Measurements from ENCODE around the gene CYTH2.

CYTH2 gene

GRCh38 chr19:48454150-48454730, 14.9 kb upstream of the CYTH2 start:
- no peak overlapping the region for H3K9ac ChIP-seq (ENCODE audit: low read length)
- no peak overlapping the region for H3K4me3 ChIP-seq (ENCODE audit: low read depth in 1 of 2, low read length in 2 of 2)
- no peaks in the 10 kb centered on the region for H3K9me3 ChIP-seq (ENCODE audit: low read length)
- H3K27ac ChIP-seq (ENCODE audit: low read depth, low read length) = no peak overlapping the region
- peaks cover 31% of the 10 kb centered on the region for H3K36me3 ChIP-seq (ENCODE audit: insufficient read depth, low read length)
- no peaks in the 10 kb centered on the region for H3K27me3 ChIP-seq (ENCODE audit: control insufficient read depth in 1 of 2, insufficient read depth in 2 of 2, low read length in 2 of 2)
- H3K4me1 ChIP-seq (ENCODE audit: insufficient read depth, low read length) = no peaks in the 10 kb centered on the region

- Histone ChIP-seq H3K9ac (ENCODE audit: low read length) (no peak within 1 kb of the TSS), H3K36me3 (ENCODE audit: insufficient read depth, low read length) (peaks cover 24% of the 10 kb centered on the region)
These were observed 13.8 kb upstream of the CYTH2 start, which contains the start of gene KCNJ14 for GRCh38 chr19:48455171-48455907. KCNJ14 (plus strand) TSS chr19:48455574; CDS start chr19:48461725, 6,151 bp downstream.

GRCh38 chr19:48455908-48456562, 13.1 kb upstream of the CYTH2 start:
- Histone ChIP-seq H3K36me3 (ENCODE audit: insufficient read depth, low read length) (peaks cover 17% of the 10 kb centered on the region), H3K9me3 (ENCODE audit: low read length) (no peaks in the 10 kb centered on the region), H3K27ac (ENCODE audit: low read depth, low read length) (no peak overlapping the region), H3K27me3 (ENCODE audit: control insufficient read depth in 1 of 2, insufficient read depth in 2 of 2, low read length in 2 of 2) (no peaks in the 10 kb centered on the region), H3K4me1 (ENCODE audit: insufficient read depth, low read length) (no peaks in the 10 kb centered on the region), H3K9ac (ENCODE audit: low read length) (no peak overlapping the region), H3K4me3 (ENCODE audit: low read depth in 1 of 2, low read length in 2 of 2) (no peak overlapping the region)

More at GRCh38 chr19:48455171-48455907, 13.8 kb upstream of the CYTH2 start, which contains the start of gene KCNJ14:
- H3K4me3 ChIP-seq (ENCODE audit: low read depth in 1 of 2, low read length in 2 of 2) = no peak within 1 kb of the TSS
- no peaks in the 10 kb centered on the region for H3K27me3 ChIP-seq (ENCODE audit: control insufficient read depth in 1 of 2, insufficient read depth in 2 of 2, low read length in 2 of 2)
- no peaks in the 10 kb centered on the region for H3K4me1 ChIP-seq (ENCODE audit: insufficient read depth, low read length)
- H3K27ac ChIP-seq (ENCODE audit: low read depth, low read length) = no peak within 1 kb of the TSS
- H3K9me3 ChIP-seq (ENCODE audit: low read length) = no peaks in the 10 kb centered on the region

DNA sequence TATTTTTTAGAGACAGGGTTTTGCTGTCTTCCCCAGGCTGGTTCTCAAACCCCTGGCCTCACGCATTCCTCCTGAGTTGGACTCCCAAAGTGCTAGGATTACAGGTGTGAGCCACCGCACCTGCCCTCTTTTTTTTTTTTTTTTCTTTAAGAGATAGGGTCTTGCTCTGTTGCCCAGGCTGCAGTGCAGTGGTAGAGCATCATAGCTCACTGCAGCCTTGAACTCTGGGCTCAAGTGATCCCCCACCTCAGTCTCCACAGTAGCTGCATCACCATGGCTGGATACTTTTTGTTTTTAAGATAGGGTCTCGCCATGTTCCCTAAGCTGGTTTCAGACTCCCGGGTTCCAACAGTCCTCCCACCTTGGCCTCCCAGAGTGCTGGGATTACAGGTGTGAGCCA, 12.3 kb upstream of the CYTH2 start:
- no peaks in the 10 kb centered on the region for H3K27me3 ChIP-seq (ENCODE audit: control insufficient read depth in 1 of 2, insufficient read depth in 2 of 2, low read length in 2 of 2)
- no peaks in the 10 kb centered on the region for H3K9me3 ChIP-seq (ENCODE audit: low read length)
- peaks cover 9% of the 10 kb centered on the region for H3K36me3 ChIP-seq (ENCODE audit: insufficient read depth, low read length)
- no peaks in the 10 kb centered on the region for H3K4me1 ChIP-seq (ENCODE audit: insufficient read depth, low read length)
- no peak overlapping the region for H3K27ac ChIP-seq (ENCODE audit: low read depth, low read length)
- no peak overlapping the region for H3K4me3 ChIP-seq (ENCODE audit: low read depth in 1 of 2, low read length in 2 of 2)
- H3K9ac ChIP-seq (ENCODE audit: low read length) = no peak overlapping the region

DNA sequence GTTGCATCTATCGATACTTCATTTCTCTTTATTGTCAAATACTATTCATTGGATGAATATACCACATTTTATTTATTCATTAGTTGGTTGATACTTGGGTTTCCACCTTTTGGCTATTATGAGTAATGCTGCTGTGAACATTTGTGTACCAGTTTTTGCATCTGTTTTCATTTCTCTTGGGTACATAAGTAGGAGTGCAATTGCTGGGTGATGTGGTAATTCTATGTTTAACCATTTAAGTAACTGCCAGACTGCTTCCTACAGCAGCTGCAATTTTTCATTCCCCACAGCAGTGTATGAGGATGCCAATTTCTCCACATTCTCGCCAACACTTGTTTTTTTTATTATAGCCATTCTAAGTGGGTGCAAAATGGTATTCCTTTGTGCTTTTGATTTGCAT, 11.2 kb upstream of the CYTH2 start:
- Histone ChIP-seq H3K36me3 (ENCODE audit: insufficient read depth, low read length) (peaks cover 7% of the 10 kb centered on the region), H3K9me3 (ENCODE audit: low read length) (no peaks in the 10 kb centered on the region), H3K4me3 (ENCODE audit: low read depth in 1 of 2, low read length in 2 of 2) (no peak overlapping the region), H3K27ac (ENCODE audit: low read depth, low read length) (no peak overlapping the region), H3K9ac (ENCODE audit: low read length) (no peak overlapping the region), H3K4me1 (ENCODE audit: insufficient read depth, low read length) (no peaks in the 10 kb centered on the region), H3K27me3 (ENCODE audit: control insufficient read depth in 1 of 2, insufficient read depth in 2 of 2, low read length in 2 of 2) (no peaks in the 10 kb centered on the region)

GRCh38 chr19:48461651-48461981, 7.6 kb upstream of the CYTH2 start:
- Histone ChIP-seq H3K27ac (ENCODE audit: low read depth, low read length) (no peak overlapping the region), H3K27me3 (ENCODE audit: control insufficient read depth in 1 of 2, insufficient read depth in 2 of 2, low read length in 2 of 2) (no peaks in the 10 kb centered on the region), H3K4me3 (ENCODE audit: low read depth in 1 of 2, low read length in 2 of 2) (no peak overlapping the region), H3K9me3 (ENCODE audit: low read length) (no peaks in the 10 kb centered on the region), H3K4me1 (ENCODE audit: insufficient read depth, low read length) (no peaks in the 10 kb centered on the region), H3K9ac (ENCODE audit: low read length) (no peak overlapping the region), H3K36me3 (ENCODE audit: insufficient read depth, low read length) (no peaks in the 10 kb centered on the region)

GRCh38 chr19:48461982-48462655, 7.0 kb upstream of the CYTH2 start:
- Histone ChIP-seq H3K4me1 (ENCODE audit: insufficient read depth, low read length) (no peaks in the 10 kb centered on the region), H3K4me3 (ENCODE audit: low read depth in 1 of 2, low read length in 2 of 2) (no peak overlapping the region)

DNA sequence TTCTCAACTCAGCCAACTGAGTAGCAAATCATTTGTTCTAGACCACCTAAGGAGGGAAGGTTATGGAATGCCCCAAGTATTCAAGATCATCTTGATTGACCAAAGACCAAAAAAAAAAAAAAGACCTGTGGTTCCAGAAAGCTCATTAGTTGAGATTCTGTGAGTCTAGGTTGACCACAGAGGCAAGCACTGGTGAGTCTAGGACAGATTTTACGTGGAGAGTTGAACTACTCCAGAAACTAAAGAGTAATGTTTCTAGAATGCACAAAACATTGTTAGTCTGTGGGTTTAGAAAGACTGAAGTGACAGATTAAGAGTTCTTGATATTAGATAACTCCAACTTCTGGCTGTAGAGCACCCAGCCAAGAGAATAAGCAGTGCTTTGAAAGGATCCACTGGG, 4.0 kb upstream of the CYTH2 start:
- Histone ChIP-seq H3K36me3 (ENCODE audit: insufficient read depth, low read length) (peaks cover 1% of the 10 kb centered on the region), H3K27ac (ENCODE audit: low read depth, low read length) (no peak overlapping the region), H3K9ac (ENCODE audit: low read length) (no peak overlapping the region), H3K4me1 (ENCODE audit: insufficient read depth, low read length) (peaks cover 9% of the 10 kb centered on the region), H3K27me3 (ENCODE audit: control insufficient read depth in 1 of 2, insufficient read depth in 2 of 2, low read length in 2 of 2) (no peaks in the 10 kb centered on the region), H3K9me3 (ENCODE audit: low read length) (no peaks in the 10 kb centered on the region), H3K4me3 (ENCODE audit: low read depth in 1 of 2, low read length in 2 of 2) (no peak overlapping the region)

More at GRCh38 chr19:48461982-48462655, 7.0 kb upstream of the CYTH2 start:
- H3K9ac ChIP-seq (ENCODE audit: low read length) = no peak overlapping the region
- H3K27ac ChIP-seq (ENCODE audit: low read depth, low read length) = no peak overlapping the region
- H3K27me3 ChIP-seq (ENCODE audit: control insufficient read depth in 1 of 2, insufficient read depth in 2 of 2, low read length in 2 of 2) = no peaks in the 10 kb centered on the region
- H3K36me3 ChIP-seq (ENCODE audit: insufficient read depth, low read length) = no peaks in the 10 kb centered on the region
- H3K9me3 ChIP-seq (ENCODE audit: low read length) = no peaks in the 10 kb centered on the region

DNA sequence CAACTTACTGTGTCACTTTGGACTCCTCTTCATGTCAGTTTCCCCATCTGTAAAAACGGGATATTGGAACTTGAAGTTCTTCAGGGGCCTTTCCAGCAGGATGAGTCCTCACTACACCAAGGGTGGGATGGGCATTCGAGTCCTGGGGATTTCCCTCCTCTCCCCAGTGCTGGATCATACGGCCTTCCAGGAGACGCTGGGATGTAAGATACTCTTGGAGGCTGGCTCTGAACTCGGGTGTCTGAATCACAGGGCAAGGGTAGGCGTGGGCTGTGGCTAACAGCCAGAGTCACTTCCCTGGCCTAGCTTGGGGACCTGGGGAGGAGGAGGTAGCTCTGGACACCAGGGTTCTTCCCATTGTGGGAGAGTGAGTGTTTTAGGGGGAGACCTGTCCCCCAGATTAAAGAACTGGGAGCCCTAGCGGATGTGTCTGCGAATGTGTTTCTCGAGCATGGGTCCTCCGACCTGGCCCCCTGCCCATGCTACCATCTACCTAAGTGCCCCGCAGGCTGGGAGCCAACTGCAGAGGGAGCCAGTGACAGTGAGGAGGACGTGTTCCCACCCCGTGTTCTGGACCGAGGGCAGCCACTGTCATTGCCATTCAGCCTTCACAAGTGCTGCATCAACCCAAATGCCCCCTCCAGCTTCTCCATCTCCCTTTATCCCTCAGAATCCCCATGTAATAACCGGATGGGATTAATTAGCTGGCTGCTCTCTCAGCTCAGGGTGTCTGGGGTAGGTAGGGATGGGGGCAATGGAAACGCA, 2.4 kb upstream of the CYTH2 start:
- Histone ChIP-seq H3K27me3 (ENCODE audit: control insufficient read depth in 1 of 2, insufficient read depth in 2 of 2, low read length in 2 of 2) (no peaks in the 10 kb centered on the region), H3K4me1 (ENCODE audit: insufficient read depth, low read length) (peaks cover 19% of the 10 kb centered on the region), H3K36me3 (ENCODE audit: insufficient read depth, low read length) (peaks cover 17% of the 10 kb centered on the region), H3K9me3 (ENCODE audit: low read length) (no peaks in the 10 kb centered on the region), H3K9ac (ENCODE audit: low read length) (no peak overlapping the region), H3K27ac (ENCODE audit: low read depth, low read length) (no peak overlapping the region), H3K4me3 (ENCODE audit: low read depth in 1 of 2, low read length in 2 of 2) (no peak overlapping the region)

DNA sequence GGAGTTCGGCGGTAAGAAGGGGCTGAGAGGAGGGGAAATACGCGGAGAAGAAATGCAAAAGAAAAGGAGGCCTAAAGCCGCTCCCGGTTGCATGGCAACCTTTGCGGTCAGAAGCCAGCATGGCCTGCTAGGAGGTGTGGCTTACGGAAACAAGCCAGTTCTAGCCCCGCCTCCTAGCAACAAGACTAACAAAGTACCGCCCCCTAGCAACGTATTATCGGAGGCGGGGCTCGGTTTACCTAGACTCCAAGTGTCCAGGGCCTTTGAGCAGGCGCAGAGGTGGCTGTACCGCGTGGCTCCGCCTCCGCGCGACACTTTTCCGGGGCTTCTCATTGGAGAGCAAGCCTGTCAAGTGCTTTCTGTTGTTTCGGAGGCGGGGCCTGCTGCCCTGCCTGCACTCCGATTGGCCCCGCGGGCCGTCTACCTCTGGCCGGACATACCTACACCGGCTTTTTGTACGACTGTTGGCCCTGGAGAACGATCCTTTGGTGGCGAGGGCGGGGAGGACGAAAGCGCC, 339 bp upstream of the CYTH2 start:
- Histone ChIP-seq H3K27ac (ENCODE audit: low read depth, low read length) (peak overlapping the region; percentile 38), H3K36me3 (ENCODE audit: insufficient read depth, low read length) (peaks cover 37% of the 10 kb centered on the region), H3K9me3 (ENCODE audit: low read length) (no peaks in the 10 kb centered on the region), H3K4me3 (ENCODE audit: low read depth in 1 of 2, low read length in 2 of 2) (peak overlapping the region; percentile 2 to 82), H3K4me1 (ENCODE audit: insufficient read depth, low read length) (peaks cover 21% of the 10 kb centered on the region), H3K27me3 (ENCODE audit: control insufficient read depth in 1 of 2, insufficient read depth in 2 of 2, low read length in 2 of 2) (no peaks in the 10 kb centered on the region), H3K9ac (ENCODE audit: low read length) (no peak overlapping the region)

Data from muscle layer of colon (tissue), 2 donors.